ENCODE measurements around the gene PPP6R1. TPM values are rescaled to one million over a fixed set of nuclear protein-coding genes. Genes with fewer than 3 reads are reported as not detected.

The PPP6R1 gene
- total RNA-seq, 1 experiment from 2014 or later = 96.7 TPM

GRCh38 chr19:55199620-55200204 is 59.1 kb downstream of the PPP6R1 start (continued):
- no peak for TF ChIP-seq SRF (IDR thresholded peaks at IDR 0.05; ENCODE audit: low read depth)
- no peak for TF ChIP-seq ELF1 (IDR thresholded peaks at IDR 0.05; ENCODE audit: borderline replicate concordance, low read depth)
- TF ChIP-seq SP1 (IDR thresholded peaks at IDR 0.05; ENCODE audit: low read depth) = no peak

GRCh38 chr19:55198651-55199050 is 60.2 kb downstream of the PPP6R1 start:
- ATAC-seq = no peak
- no peaks in the 10 kb centered on the region for H3K9me3 ChIP-seq (ENCODE audit: control insufficient read depth in 1 of 2, insufficient read depth in 1 of 2, low read depth in 1 of 2, low read length in 2 of 2)
- no peak overlapping the region for H3K27ac ChIP-seq (ENCODE audit: low read depth, low read length)
- ChIA-PET CTCF (no interaction called here), POLR2A (no interaction called here), RAD21 (ENCODE audit: low non-redundant PET in 1 of 2, low total read pairs in 2 of 2, uncharacterized antibody in 2 of 2, unreplicated experiment in 2 of 2) (no interaction called here)
- H3K79me2 ChIP-seq (ENCODE audit: insufficient read depth, low read length) = no peaks in the 10 kb centered on the region
- intact Hi-C loops (cut with micrococcal nuclease) = no loop called here
- H3K4me1 ChIP-seq (ENCODE audit: control insufficient read depth in 1 of 2, insufficient read depth in 2 of 2, low read length in 2 of 2) = no peaks in the 10 kb centered on the region
- H3K9ac ChIP-seq (ENCODE audit: low read length) = no peak overlapping the region
- H3K4me2 ChIP-seq (ENCODE audit: low read length) = no peak overlapping the region
- TF ChIP-seq JUND (IDR thresholded peaks at IDR 0.05) (no peak), EZH2phosphoT487 (IDR thresholded peaks at IDR 0.05; ENCODE audit: borderline replicate concordance) (no peak), CBX3 (IDR thresholded peaks at IDR 0.05; ENCODE audit: low read depth) (no peak), ZNF274 (IDR thresholded peaks at IDR 0.05; ENCODE audit: low read depth, low read length) (no peak), POLR2AphosphoS5 (IDR thresholded peaks at IDR 0.05; ENCODE audit: low read depth, low read length) (no peak), POLR2A (IDR thresholded peaks at IDR 0.05; ENCODE audit: borderline replicate concordance, extremely low read depth, insufficient read depth, insufficient read length) (no peak), FOSL1 (IDR thresholded peaks at IDR 0.05; ENCODE audit: low read depth) (no peak), SP1 (IDR thresholded peaks at IDR 0.05; ENCODE audit: low read depth) (no peak), EZH2 (IDR thresholded peaks at IDR 0.05) (no peak), CEBPB (IDR thresholded peaks at IDR 0.05; ENCODE audit: low read depth) (no peak), REST (IDR thresholded peaks at IDR 0.05; ENCODE audit: low read depth) (no peak; the same call in 1 of the 2 replicates), TCF7L2 (IDR thresholded peaks at IDR 0.05; ENCODE audit: borderline replicate concordance, extremely low read depth, insufficient read depth, insufficient read length) (no peak), MAX (IDR thresholded peaks at IDR 0.05) (no peak), EGR1 (IDR thresholded peaks at IDR 0.05; ENCODE audit: low read depth) (no peak), SRF (IDR thresholded peaks at IDR 0.05; ENCODE audit: low read depth) (no peak), RAD21 (IDR thresholded peaks at IDR 0.05; ENCODE audit: low read depth) (no peak), ZFX (IDR thresholded peaks at IDR 0.05) (no peak), CTCF (IDR thresholded peaks at IDR 0.05 in 2 of 3, conservative IDR thresholded peaks at IDR 0.05 in 1 of 3; ENCODE audit: borderline replicate concordance in 1 of 3, insufficient read depth in 1 of 3, low read depth in 2 of 3, low read length in 2 of 3) (no peak), ATF3 (IDR thresholded peaks at IDR 0.05) (no peak), ELF1 (IDR thresholded peaks at IDR 0.05; ENCODE audit: borderline replicate concordance, low read depth) (no peak)
- peaks cover 3 to 10% of the 10 kb centered on the region in 2 experiments; a peak in 3 of 4 replicates for H3K36me3 ChIP-seq (ENCODE audit: control insufficient read depth in 1 of 2, insufficient read depth in 2 of 2, low read length in 2 of 2)
- no peak overlapping the region for H2AFZ ChIP-seq (ENCODE audit: low read depth, low read length, poor library complexity, severe bottlenecking)
- H3K4me3 ChIP-seq (replicated peaks in 1 of 2; ENCODE audit: low read depth in 1 of 2, low read length in 2 of 2) = no peak overlapping the region
- H4K20me1 ChIP-seq (ENCODE audit: insufficient read depth) = no peaks in the 10 kb centered on the region
- H3K27me3 ChIP-seq (ENCODE audit: insufficient read depth, low read length) = no peaks in the 10 kb centered on the region
- no TSS peak for BruUV-seq (replicated peaks)
- no peaks in the 10 kb centered on the region for H3K9me2 ChIP-seq (ENCODE audit: insufficient read depth)
- no peak for DNase-seq (ENCODE audit: low read depth, low spot score)
